Right atrium auricular region (tissue), 2 donors: ENCODE measurements around the gene SLC2A8. TPM values are rescaled to one million over a fixed set of nuclear protein-coding genes. Genes with fewer than 3 reads are reported as not detected.

ENCODE experiments used
- DNase-seq: peaks from one replicate; pipeline ENCODE4 v3.0.0-alpha.2; 2019; ENCODE audit warnings: low spot score
- H3K27ac ChIP-seq, 2 donors: fragments of 200-600 bp; sonication (generic); 1 replicate in 1 of 2; 2 replicates in 1 of 2; pipeline ENCODE4 v1.5.1; 2016 to 2019
- H3K27me3 ChIP-seq, 2 donors: fragments of 200-600 bp; sonication (generic); one replicate each; pipeline versions ENCODE4 v1.5.1 to v1.6.0; 2017 to 2019
- H3K36me3 ChIP-seq: fragments of 200-600 bp; sonication (generic); one replicate; pipeline ENCODE4 v1.5.1; 2016
- H3K4me1 ChIP-seq, 2 donors: fragments of 200-600 bp; sonication (generic); one replicate each; pipeline versions ENCODE4 v1.5.1 to v1.6.0; 2017 to 2019
- H3K4me3 ChIP-seq, 2 donors: fragments of 200-600 bp; sonication (generic); 1 replicate in 1 of 2; 2 replicates in 1 of 2; pipeline ENCODE4 v1.5.1; 2017 to 2019; ENCODE audit warnings: mild to moderate bottlenecking in 1 of 2, moderate library complexity in 1 of 2
- H3K9me3 ChIP-seq, 2 donors: fragments of 200-600 bp; sonication (generic); one replicate each; pipeline ENCODE4 v1.5.1; 2019
- total RNA-seq, 2 donors: library from RNA; depleted of rRNA; stranded (reverse); fragments of >200 nt; gene quantifications; one replicate each; pipeline ENCODE4 v1.1.0, GENCODE V29; 2016
- TF ChIP-seq, protein P1 (sequence below), 2 donors: fragments of 200-600 bp; sonication (generic); IDR thresholded peaks; one replicate each; pipeline ENCODE4 v1.5.1; 2019; ENCODE audit warnings: antibody characterized with exemption in 2 of 2

SLC2A8 gene
- total RNA-seq, 2 donors from 2014 or later: 19.2 to 19.8 TPM

DNA sequence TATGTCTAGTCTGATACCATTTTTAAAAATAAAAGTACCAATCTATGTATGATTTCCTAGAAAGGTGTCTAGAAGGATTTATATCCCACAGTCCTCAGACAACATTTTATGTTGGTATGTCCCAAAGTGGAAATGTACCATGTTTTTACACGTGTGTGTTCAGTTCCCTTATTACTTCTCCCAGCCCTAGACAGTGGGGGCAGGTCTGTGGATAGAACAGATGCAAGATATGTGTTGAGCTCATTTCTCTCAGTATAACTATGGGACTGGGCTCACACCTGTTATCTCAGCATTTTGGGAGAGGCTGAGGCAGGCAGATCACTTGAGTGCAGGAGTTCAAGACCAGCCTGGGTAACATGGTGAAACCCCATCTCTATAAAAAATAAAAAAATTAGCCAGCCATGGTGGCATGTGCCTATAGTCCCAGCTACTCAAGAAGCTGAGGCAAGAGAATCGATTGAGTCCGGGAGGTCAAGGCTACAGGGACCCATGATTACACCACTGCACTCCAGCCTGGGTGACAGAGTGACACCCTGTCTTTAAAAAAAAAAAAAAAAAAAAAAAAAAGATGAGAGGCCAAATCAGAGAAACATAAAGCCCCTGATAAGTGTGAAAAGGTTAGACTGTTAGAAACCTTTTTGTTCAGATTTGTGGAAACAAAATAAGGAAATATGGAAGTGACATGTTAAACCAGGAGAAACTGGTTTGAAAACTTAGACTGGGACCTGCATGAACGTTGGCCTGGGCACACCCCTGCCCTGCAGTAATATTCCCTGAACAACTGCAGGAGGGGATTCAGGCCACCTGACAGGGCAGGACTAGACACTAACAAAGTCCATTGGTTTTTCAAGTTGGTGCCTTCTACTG is 7.4 kb upstream of the SLC2A8 start:
- H3K4me1 ChIP-seq: no peaks in the 10 kb centered on the region
- no peaks in the 10 kb centered on the region for H3K27me3 ChIP-seq
- H3K27ac ChIP-seq: no peak overlapping the region
- no peak for DNase-seq
- H3K4me3 ChIP-seq: no peak overlapping the region
- TF ChIP-seq, protein P1, sequence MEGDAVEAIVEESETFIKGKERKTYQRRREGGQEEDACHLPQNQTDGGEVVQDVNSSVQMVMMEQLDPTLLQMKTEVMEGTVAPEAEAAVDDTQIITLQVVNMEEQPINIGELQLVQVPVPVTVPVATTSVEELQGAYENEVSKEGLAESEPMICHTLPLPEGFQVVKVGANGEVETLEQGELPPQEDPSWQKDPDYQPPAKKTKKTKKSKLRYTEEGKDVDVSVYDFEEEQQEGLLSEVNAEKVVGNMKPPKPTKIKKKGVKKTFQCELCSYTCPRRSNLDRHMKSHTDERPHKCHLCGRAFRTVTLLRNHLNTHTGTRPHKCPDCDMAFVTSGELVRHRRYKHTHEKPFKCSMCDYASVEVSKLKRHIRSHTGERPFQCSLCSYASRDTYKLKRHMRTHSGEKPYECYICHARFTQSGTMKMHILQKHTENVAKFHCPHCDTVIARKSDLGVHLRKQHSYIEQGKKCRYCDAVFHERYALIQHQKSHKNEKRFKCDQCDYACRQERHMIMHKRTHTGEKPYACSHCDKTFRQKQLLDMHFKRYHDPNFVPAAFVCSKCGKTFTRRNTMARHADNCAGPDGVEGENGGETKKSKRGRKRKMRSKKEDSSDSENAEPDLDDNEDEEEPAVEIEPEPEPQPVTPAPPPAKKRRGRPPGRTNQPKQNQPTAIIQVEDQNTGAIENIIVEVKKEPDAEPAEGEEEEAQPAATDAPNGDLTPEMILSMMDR (IDR thresholded peaks at IDR 0.05): no peak
- H3K9me3 ChIP-seq: no peaks in the 10 kb centered on the region
- H3K36me3 ChIP-seq: peaks cover 4% of the 10 kb centered on the region

DNA sequence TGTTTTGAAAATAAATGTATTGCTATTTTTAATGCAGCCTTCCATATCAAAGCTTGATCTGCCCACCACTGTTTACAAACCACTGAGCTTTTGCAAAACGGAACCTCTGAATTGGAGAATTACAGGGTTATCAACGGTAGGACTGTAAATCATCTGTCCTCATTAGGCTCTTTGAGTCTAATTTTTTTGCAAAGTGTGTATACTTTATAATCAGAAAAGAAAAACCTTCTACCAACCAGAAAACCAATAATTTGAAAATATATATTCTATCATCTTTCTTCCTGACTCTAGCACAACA is 6.8 kb upstream of the SLC2A8 start:
- H3K4me3 ChIP-seq: no peak overlapping the region
- H3K36me3 ChIP-seq: peaks cover 4% of the 10 kb centered on the region
- no peak overlapping the region for H3K27ac ChIP-seq
- no peaks in the 10 kb centered on the region for H3K4me1 ChIP-seq
- no peak for DNase-seq
- no peaks in the 10 kb centered on the region for H3K27me3 ChIP-seq
- TF ChIP-seq, protein P1 (IDR thresholded peaks at IDR 0.05): no peak
- no peaks in the 10 kb centered on the region for H3K9me3 ChIP-seq

DNA sequence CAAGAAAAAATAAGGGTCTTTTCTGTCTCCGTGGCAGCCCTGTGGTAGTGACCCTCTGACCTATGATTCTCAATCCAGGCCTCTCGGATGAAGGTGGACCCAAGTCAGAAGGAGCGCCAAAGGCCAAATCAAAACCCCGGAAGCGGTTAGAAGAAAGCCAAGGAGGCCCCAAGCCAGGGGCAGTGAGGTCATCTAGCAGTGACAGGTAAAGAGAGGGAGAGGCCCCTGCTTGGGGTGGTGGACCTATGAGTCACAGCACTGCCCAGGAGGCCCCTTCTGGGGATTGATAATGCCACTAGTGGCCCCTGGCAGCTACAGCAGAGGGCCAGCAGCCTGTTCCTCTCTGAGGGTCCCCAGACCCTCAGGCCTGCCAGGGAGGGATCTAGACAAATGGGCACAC is 6.4 kb upstream of the SLC2A8 start:
- no peak for DNase-seq
- no peak overlapping the region for H3K27ac ChIP-seq
- H3K9me3 ChIP-seq: no peaks in the 10 kb centered on the region
- TF ChIP-seq, protein P1 (IDR thresholded peaks at IDR 0.05): no peak
- H3K36me3 ChIP-seq: peaks cover 4% of the 10 kb centered on the region
- no peaks in the 10 kb centered on the region for H3K27me3 ChIP-seq
- H3K4me1 ChIP-seq: no peaks in the 10 kb centered on the region
- no peak overlapping the region for H3K4me3 ChIP-seq

DNA sequence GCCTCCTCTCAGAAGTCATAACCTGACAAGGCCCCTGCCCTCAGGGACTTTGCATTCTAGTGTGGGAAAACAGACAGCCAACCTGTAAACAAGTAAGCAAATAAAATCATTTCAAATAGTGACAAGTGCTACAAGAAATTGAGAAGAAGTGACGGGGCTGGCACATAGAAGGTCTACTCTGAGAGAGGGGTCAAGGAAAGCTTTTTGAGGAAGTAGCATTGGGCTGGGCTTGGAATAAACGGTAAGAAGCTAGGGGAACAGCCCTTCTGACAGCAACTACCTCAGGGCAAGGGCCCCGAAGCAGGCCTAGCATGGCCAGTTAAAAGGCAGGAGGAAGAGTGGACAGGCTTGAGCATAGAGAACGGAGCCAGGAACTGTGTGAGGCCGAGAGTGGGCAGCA is 4.8 kb upstream of the SLC2A8 start:
- Histone ChIP-seq H3K4me1 (peaks cover 0 to 6% of the 10 kb centered on the region in 2 donors), H3K4me3 (no peak overlapping the region), H3K9me3 (no peaks in the 10 kb centered on the region), H3K27ac (no peak overlapping the region), H3K36me3 (peaks cover 4% of the 10 kb centered on the region), H3K27me3 (no peaks in the 10 kb centered on the region)
- TF ChIP-seq, protein P1 (IDR thresholded peaks at IDR 0.05): no peak
- DNase-seq: no peak

DNA sequence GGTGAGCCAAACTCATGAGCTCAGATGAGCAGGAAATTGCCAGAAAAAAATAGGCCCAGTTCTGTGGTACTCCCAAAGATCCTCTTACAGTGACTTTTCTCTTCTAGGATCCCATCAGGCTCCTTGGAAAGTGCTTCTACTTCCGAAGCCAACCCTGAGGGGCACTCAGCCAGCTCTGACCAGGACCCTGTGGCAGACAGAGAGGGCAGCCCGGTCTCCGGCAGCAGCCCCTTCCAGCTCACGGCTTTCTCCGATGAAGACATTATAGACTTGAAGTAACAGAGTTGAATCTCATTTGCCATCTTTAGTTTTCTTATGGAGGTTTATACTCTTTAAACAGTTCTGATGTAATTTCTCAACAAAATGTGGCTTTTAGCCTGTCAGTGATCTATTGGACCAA is 4.0 kb upstream of the SLC2A8 start:
- H3K4me3 ChIP-seq: no peak overlapping the region
- peaks cover 4% of the 10 kb centered on the region for H3K36me3 ChIP-seq
- H3K27ac ChIP-seq: no peak overlapping the region
- H3K4me1 ChIP-seq: peaks cover 0 to 11% of the 10 kb centered on the region in 2 donors
- no peak for DNase-seq
- no peaks in the 10 kb centered on the region for H3K27me3 ChIP-seq
- no peaks in the 10 kb centered on the region for H3K9me3 ChIP-seq
- TF ChIP-seq, protein P1 (IDR thresholded peaks at IDR 0.05): no peak

DNA sequence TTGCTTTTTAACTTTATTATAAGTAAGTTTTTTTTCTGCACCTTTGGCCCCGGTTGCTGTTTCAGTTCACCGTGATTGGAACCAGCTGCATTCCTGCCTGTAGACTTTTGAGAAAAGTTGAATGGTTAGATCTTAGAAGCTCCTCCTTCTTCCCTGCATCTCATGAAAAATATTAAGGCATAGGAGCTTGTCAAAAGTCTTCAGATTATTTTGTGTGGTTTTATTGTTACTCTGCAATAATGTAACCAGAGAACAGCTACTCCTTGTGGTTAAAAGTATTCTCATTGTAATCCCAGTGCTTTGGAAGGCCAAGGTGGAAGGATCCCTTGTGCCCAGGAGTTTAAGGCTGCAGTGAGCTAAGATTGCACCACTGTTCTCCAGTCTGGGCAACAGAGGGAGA is 3.3 kb upstream of the SLC2A8 start:
- Histone ChIP-seq H3K27ac (no peak overlapping the region), H3K4me1 (peaks cover 0 to 18% of the 10 kb centered on the region in 2 donors), H3K4me3 (no peak overlapping the region), H3K27me3 (no peaks in the 10 kb centered on the region), H3K36me3 (peaks cover 4% of the 10 kb centered on the region), H3K9me3 (no peaks in the 10 kb centered on the region)
- no peak for DNase-seq
- TF ChIP-seq, protein P1 (IDR thresholded peaks at IDR 0.05): no peak
